ENCODE data around the gene KCNMB2.

The KCNMB2 gene

DNA sequence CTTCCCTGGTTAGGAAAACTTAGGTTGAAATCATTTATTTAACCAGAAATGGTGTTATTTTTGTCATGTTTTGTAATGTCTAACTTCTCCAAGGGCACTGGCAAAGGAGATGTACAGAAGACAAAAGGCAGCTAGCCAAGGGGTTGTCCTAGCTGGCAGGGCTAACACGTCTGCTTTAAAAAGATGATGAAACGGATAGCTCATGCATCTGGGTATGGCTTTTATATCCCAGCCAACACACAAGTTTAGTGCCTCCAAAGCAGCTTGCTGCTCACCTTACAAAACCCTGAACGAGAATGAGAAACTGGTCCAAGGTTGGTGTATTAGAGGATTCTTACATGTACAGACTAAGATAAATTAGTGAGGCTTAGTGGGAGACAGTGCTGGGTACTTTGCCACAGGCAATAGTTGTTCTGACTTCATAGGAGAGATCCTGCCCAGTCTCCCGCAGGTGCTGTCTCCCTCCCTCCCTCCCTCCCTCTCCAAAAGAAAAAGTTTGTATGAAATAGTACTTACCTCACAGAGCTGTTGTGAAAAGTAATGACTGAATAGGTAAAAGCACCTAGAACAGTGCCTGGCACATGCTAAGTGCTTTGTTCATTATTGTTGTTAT lies 47.8 kb downstream of the KCNMB2 start:
- no peak for DNase-seq

DNA sequence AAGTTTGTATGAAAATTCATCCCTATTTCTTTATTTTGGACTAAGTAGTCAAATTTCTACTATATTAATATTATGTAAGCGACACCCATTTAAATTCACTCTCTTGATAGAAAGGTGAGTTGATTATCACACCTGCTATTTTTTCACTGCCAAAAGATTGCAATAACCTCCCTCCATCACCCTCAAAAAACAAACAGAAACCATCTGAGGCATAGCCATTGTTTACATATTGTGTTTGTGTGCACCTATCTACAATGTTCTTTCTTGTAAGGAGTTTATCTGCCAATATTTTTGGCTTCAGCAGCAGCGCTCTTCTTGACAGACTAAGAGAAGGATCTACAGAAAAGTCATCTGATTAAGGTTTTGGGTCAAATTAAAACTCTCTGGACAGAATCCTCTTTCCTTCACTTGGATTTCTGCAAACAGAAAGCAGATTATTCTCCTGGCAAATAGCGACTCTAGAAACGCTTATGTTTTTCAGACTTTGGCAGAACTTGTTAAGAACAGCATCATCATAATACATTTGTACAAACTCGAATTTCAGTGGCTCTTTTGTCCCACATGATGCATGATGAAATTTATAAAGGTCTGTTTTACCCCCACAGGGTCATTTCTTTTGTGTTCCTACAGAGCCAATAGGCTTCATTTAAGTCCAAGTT lies 48.6 kb downstream of the KCNMB2 start:
- no peak for DNase-seq

DNA sequence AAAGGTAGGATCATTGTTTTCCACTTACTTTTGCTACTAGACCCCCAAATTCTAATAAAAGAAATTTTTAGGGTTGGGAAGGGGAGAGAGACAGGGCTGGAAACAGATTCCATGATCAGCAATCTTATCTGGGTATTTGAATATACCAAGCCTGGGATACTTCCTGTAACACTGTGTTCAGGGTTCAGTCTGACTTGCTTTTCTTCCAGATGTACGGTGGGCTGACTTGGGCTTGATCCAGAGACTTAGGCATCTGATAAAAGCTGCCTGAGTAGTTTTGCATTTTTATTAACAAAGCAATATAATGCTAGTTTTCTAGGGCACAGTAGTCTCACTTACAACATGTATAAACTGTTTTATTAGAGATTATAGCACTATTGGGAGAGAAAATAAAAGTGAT lies 49.2 kb downstream of the KCNMB2 start:
- no peak for DNase-seq

DNA sequence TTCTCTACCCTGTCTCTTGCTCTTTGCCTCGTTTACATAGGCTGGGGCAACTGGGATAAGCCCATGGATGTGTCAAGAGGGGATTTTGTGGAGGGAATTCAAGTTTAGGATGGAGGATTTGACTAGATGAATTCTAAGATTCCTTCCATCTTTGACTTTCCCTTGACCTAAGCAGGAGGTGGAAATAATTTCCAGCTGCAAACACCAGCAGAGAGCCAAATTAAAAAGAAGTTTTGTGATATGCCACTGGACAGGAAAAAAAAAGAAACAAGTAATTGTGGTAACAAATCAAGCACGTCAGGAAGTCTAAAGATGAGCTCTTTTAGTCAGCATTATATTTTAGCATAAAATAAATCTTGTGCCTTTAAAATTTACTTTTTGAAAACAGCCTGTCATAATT lies 49.8 kb downstream of the KCNMB2 start:
- DNase-seq, result no peak

DNA sequence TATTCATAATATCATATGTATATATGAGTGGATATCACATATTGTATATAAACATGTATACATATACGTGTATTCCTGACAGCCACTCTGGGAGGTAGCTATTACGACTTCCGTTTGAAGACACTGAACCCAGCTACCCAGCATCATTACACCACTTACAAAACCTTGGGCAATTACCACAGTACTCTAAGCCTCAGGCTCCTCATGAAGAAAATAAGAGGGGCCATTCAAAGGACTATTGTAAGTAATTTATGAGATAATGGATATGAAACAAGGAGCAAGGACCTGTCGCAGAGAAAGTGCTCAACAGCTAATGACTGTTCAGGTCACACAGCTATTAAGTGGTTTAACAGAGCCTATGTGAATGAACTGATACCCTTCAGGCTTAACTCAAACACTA lies 52.4 kb downstream of the KCNMB2 start:
- no peak for DNase-seq

GRCh38 chr3:178593786-178594185 lies 57.5 kb downstream of the KCNMB2 start:
- no peak for DNase-seq

GRCh38 chr3:178597371-178597770 lies 61.1 kb downstream of the KCNMB2 start:
- DNase-seq, result no peak

DNA sequence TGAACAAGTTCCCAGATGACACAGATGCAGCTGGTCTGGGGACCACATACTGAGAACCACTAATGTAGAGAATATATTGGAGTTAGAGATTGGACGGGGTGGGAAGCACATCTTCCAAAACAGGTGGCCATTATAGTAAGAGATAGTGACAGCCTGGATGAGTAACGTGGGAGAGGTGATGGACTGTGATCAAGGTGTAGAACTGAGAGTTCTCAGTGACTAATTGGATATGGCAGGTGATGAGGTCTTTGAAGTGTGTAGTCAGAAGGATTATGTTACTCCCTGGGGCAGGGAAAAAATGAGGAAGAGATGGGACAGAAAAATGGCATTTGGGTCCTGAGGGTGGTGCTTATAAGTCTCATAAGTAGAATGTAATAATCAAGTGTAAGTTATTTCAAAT lies 66.6 kb downstream of the KCNMB2 start:
- DNase-seq, result peak; percentile 45

DNA sequence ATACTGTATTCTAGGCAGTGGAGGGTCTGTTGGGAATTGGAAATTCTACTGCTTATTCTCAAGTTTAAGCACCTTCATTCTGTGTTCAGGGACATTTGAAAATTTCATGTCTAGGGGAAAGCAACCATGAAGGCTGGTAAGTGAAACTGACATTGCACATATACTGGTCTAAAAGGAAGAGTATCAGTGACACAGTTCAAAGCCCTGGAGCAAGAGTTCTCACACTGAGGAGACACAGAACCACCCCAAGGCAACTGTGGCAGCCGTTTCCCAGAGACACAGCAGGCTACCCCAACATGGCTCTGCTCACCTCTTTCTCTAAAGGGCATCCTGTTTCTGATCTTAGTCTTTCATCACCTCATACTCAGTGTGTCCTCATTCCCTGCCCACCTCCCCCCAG lies 67.5 kb downstream of the KCNMB2 start:
- no peak for DNase-seq

GRCh38 chr3:178618197-178618596 lies 82.0 kb downstream of the KCNMB2 start:
- DNase-seq, result no peak

DNA sequence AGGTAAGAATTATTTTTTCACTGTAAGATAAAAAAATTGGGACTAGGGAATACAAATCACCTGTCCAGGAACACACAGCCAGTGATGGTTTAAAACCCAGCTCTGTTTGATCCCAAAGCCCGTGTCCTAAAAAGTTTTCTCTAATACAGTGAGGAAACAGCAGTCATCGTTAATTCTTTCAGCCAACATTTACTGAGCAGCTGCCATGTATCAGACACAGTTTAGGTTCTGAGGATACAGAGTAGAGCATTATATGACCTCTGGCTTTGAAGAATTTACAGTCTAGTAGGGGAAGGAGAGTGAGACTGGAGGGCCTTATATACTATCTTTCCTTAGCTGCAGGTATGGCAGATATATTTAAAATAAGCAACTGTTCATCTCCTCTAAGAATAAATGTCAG lies 82.7 kb downstream of the KCNMB2 start:
- DNase-seq, result no peak

DNA sequence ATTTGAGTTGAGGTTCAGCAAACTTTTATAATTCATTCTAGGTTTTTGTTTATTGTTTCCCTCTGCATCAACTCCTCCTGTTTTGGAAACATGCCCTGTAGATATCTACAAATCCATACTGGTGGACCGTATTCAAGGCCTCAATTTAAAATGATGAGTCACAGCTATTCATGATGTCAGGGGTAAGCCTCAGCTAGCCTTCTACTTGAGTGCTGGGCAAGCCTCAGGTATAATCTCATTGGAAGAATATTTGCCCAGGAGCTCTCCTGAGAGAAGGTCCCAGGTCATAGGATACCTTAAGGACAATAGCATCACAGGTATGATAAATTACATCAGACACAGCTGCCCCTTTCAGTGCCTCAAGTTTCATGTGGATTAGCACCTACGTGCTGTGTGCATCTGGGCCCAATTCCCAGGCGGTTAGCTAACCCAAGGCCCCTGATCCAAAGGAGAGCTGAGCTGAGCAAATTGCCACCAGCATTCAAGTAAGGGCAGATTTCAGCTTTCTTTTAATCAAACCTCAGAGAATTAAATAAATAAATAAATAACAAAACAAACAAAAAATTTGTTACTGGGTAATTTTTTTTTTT lies 87.5 kb downstream of the KCNMB2 start:
- no peak for DNase-seq

GRCh38 chr3:178624276-178624675 lies 88.0 kb downstream of the KCNMB2 start:
- DNase-seq, result no peak

DNA sequence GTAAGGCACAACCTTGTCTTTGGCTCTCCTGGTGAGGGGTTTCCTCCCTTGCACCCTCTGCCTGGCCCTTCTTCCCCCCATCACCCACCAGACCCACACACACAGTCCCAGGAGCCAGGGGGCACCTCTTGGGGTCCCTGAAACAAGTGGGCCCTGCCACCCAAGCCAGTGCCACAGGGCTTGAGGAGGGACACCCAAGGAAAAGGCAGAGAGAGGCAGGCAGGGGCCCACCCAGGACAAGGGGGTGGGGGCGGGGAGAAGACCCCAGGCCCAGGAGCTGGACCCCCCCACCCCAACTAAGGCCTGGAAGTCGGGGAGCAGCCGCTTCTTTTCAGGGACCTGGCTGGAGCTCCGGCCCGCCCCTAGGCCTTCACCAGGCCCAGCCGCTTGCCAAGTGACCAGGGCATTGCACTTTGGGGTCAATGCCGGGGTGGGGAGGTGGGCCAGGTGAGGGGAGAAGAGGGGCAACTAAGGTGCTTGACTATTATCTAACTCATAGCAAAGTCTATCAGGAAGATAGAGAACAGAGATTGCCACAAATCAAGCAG lies 88.9 kb downstream of the KCNMB2 start:
- DNase-seq, result no peak

- DNase-seq, result no peak
These were observed 91.8 kb downstream of the KCNMB2 start for GRCh38 chr3:178628037-178628436.

GRCh38 chr3:178629430-178630178 lies 93.4 kb downstream of the KCNMB2 start:
- no peak for DNase-seq

- DNase-seq, result no peak
These were observed 95.7 kb downstream of the KCNMB2 start for GRCh38 chr3:178631950-178632349.

- no peak for DNase-seq
These were observed 98.7 kb downstream of the KCNMB2 start for GRCh38 chr3:178634975-178635374.

DNA sequence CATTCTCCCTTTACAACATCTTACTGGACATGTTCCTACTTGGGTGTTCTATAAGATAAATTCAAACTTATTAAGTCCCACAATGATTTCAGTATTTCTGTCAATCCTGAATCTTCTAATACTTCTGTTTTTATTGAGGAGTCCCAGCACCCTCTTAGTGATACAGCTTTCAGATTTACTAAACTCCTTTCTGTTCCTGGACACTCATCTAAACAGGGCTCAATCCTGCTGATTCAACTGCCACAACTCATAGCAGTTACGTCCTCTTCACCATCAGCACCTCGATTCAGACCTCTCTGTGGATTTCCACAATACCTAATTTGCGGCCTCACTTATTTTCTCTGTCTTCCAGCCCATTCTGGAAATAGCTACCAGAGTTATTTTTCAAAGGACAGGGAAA lies 101.6 kb downstream of the KCNMB2 start:
- no peak for DNase-seq

DNA sequence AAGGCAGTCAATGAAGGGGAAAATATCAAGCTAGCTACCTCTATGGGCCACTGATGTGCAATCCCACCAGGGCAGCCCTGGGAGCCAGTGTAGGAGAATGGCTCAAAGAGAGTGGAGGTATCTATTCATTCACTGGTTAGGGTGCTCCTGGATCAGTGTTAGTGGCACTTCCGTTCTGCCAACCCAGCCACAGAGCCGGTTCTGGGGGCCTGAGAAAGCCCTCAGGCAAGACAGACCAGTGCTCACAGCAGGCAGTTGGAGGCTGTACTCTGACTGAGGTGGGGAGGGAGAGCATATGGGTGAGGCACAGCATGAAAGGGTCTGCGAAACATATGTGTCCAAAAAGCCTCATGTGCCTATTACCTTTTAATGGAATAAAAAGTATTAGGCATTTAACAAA lies 109.3 kb downstream of the KCNMB2 start:
- no peak for DNase-seq

GRCh38 chr3:178646186-178646862 lies 110.1 kb downstream of the KCNMB2 start:
- no peak for DNase-seq

DNA sequence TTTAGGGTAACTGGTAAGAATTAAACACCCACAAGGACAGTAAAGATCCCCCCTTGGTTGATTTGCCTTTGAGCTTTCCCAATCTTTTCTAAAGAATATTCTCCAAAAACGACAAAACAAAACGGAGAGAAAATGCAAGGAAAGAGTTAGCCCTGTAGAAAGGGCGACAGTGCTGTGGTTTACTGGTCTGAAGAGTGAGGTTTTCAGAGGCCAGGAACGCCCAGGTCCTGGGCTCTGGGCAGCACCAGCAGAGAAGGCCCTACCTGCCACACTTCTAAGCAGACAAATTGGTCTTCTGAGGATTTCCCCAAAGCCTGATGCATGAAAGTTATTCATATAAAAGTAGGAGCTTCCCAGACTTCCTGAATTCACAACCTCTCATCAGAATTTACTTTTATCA lies 119.3 kb downstream of the KCNMB2 start:
- DNase-seq, result no peak

DNA sequence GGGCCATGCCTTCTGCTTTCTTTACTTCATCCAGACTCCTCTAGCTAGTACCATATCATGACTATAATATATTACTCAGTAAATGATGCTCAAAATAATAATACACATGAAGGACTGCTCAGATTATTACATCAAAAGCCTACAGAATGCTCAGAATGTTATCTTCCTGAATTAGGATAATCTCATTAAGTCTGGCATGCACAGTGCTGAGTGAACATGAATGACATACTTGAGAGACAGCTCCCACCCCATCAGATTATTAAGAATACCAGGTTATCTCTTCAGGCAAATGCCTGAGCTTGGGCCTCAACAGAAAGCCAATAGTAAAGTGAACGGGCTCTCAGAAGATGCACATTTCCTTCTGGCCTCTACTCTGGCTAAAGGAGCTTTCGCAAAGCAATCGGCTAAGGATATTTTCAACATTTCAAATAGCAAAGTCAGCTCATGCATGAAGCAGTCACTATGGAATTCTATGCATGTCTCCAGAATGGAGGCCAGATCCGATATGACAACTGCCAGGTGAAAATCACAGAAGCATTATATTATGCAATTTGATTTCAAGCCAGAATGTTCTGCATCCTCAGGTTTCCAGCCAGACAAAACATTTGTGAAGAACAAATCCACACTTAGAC lies 122.6 kb downstream of the KCNMB2 start:
- no peak for DNase-seq

Data from femur (tissue), 1 donor.